Gastrocnemius medialis (tissue), 4 donors: ENCODE measurements around the gene CCDC13.

ENCODE experiments used
- CTCF ChIP-seq, 5 experiments: fragments of 450-650 bp in 3 of 5; fragments of 200-600 bp in 2 of 5; sonication (generic) in 2 of 5; IDR thresholded peaks in 4 of 5; conservative IDR thresholded peaks in 1 of 5; 1 replicate in 4 of 5; 2 replicates in 1 of 5; pipeline ENCODE4 v1.5.1; 2016 to 2019; ENCODE audit warnings: antibody characterized with exemption in 5 of 5, mild to moderate bottlenecking in 3 of 5, moderate library complexity in 3 of 5
- POLR2A ChIP-seq, 2 donors: fragments of 450-650 bp; IDR thresholded peaks; one replicate each; pipeline ENCODE4 v1.6.1; 2017; ENCODE audit warnings: antibody characterized with exemption in 2 of 2, mild to moderate bottlenecking in 2 of 2, moderate library complexity in 2 of 2

GRCh38 chr3:42746455-42747450 is 26.3 kb downstream of the CCDC13 start:
- TF ChIP-seq POLR2A (IDR thresholded peaks at IDR 0.05) (no peak), CTCF (IDR thresholded peaks at IDR 0.05 in 4 of 5, conservative IDR thresholded peaks at IDR 0.05 in 1 of 5) (no peak)
